Anterior cingulate cortex (tissue), 58 donors: ENCODE data around the gene SPATA31A7.
"Not testable (repeated sequence)": the region's sequence is repeated elsewhere in the genome, so short reads cannot be mapped to it uniquely, and the experiment has no call there.

Experiments
- DNase-seq, 58 donors: peaks; one replicate each; lab custom pipeline; 2025; lab: John Stamatoyannopoulos, UW

The SPATA31A7 gene

DNA sequence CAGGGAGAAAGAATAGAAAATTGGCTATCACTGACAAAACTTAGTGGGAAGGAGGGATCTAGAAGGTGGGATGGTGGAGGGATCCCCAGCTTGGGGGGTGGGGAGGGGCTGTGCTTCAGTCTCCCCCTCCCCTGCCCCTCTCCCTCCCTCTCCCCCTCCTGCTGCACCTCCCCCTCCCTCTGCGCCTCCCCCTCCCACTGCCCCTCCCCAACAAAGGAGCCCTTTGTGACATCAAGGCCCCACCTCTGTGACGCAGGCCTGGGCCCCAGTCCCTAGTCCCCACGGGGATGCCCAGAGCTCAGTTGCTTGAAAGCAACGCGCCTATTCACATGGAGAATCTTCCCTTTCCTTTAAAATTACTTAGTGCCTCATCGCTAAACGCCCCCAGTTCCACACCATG lies at the start of gene SPATA31A7:
Gene SPATA31A7, plus strand, starts transcription at position 301 of the 400 bp plus-strand sequence. Its CDS starts 29 bp downstream, at position 330.
- DNase-seq: not testable (repeated sequence)

DNA sequence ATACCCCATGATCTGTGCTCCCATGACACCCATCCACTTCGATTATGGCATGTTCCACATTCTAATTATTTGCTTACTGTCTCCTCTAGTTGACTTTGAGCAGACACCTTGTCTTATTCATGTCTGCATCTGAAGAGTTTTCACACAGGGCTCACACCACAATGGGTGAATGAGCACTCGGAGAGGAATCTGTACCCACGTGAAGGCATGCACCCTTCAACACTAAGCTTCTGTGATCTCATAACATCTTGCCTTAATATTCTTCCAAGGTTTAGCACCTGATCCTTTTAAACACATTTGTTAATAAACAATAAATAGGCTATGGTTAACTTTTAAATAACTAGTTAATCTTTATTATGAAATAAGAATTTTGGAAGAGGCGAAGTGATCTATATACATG lies 36.6 kb downstream of the SPATA31A7 start:
- DNase-seq: not testable (repeated sequence)
